Cardiac muscle cell (in vitro differentiated cells and primary cell): ENCODE results near the gene SAMMSON. TPM values are rescaled to one million over a fixed set of nuclear protein-coding genes. Genes with fewer than 3 reads are reported as not detected.

Experiments
- DNase-seq, 2 donors: peaks; one replicate each; pipeline versions ENCODE4 v3.0.0 to v3.0.0-alpha.2; 2010 to 2017; ENCODE audit warnings: low read depth in 1 of 2, low spot score in 1 of 2
- H3K27ac ChIP-seq: fragments of 200-600 bp; sonication (generic); 2 replicates; pipeline ENCODE4 v1.5.1; 2016
- H3K27me3 ChIP-seq: fragments of 200-600 bp; sonication (generic); 2 replicates; pipeline ENCODE4 v1.6.0; 2016; ENCODE audit warnings: control low read depth
- H3K36me3 ChIP-seq: fragments of 200-600 bp; sonication (generic); 2 replicates; pipeline ENCODE4 v1.5.1; 2016; ENCODE audit warnings: control low read depth
- H3K4me1 ChIP-seq: fragments of 200-600 bp; sonication (generic); 2 replicates; pipeline ENCODE4 v1.8.1; 2017; ENCODE audit warnings: low read depth, mild to moderate bottlenecking, mixed run types
- H3K4me3 ChIP-seq: fragments of 200-600 bp; sonication (generic); 2 replicates; pipeline ENCODE4 v1.5.1; 2016; ENCODE audit warnings: mild to moderate bottlenecking
- H3K9me3 ChIP-seq: fragments of 200-600 bp; sonication (generic); 2 replicates; pipeline ENCODE4 v1.5.1; 2017; ENCODE audit warnings: low read depth, mild to moderate bottlenecking, control low read depth
- CTCF ChIP-seq: IDR thresholded peaks from 2 replicates; pipeline ENCODE4 v1.5.1; 2012; ENCODE audit warnings: low read depth, mild to moderate bottlenecking, low read length
- polyA plus RNA-seq: library from polyadenylated mRNA; unstranded; fragments of >200 nt; fragmentation: Nextera tagmentation; extraction: Ambion mirVana; gene quantifications from 2 replicates; pipeline ENCODE4 v1.2.1, GENCODE V29; 2016
- total RNA-seq: library from RNA; depleted of rRNA; stranded (reverse); fragments of >200 nt; gene quantifications from 2 replicates; pipeline ENCODE4 v1.2.3, GENCODE V29; 2016

The SAMMSON gene
- total and polyA plus RNA-seq, 2 experiments from 2014 or later: 0.06 TPM; not detected in 1

DNA sequence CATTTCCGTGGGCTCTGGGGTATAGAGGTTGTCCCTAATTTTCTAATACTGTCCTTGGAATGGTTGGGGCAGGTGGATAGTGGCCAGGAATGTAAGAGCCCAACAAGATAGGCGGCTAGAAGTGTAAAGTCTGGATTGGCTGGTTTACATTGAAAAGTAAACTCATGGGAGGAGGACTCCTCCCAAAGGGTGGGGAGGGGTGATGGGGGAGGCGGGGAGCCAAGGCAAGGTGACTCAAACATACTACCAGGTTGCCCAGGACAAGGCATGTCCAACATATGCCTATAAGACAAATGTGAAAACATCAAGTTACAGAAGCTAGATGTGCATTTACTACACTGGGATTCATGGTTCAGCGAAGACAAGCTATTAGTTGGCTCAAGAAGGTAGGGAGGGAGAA lies 14.3 kb upstream of the SAMMSON start:
- Histone ChIP-seq H3K4me3 (no peak overlapping the region), H3K4me1 (no peaks in the 10 kb centered on the region), H3K27me3 (no peaks in the 10 kb centered on the region), H3K9me3 (no peaks in the 10 kb centered on the region), H3K36me3 (no peaks in the 10 kb centered on the region), H3K27ac (no peak overlapping the region)
- no peak for DNase-seq
- TF ChIP-seq CTCF: no peak

- no peaks in the 10 kb centered on the region for H3K9me3 ChIP-seq
- no peaks in the 10 kb centered on the region for H3K36me3 ChIP-seq
- H3K4me1 ChIP-seq: no peaks in the 10 kb centered on the region
- no peaks in the 10 kb centered on the region for H3K27me3 ChIP-seq
- DNase-seq: no peak
- no peak overlapping the region for H3K4me3 ChIP-seq
- no peak overlapping the region for H3K27ac ChIP-seq
- no peak for TF ChIP-seq CTCF
Measured at GRCh38 chr3:69986419-69986818, 13.1 kb upstream of the SAMMSON start.

GRCh38 chr3:69987833-69988232 lies 11.7 kb upstream of the SAMMSON start:
- no peak for TF ChIP-seq CTCF
- Histone ChIP-seq H3K36me3 (no peaks in the 10 kb centered on the region), H3K27ac (no peak overlapping the region), H3K9me3 (no peaks in the 10 kb centered on the region), H3K27me3 (no peaks in the 10 kb centered on the region), H3K4me1 (peaks cover 2% of the 10 kb centered on the region), H3K4me3 (no peak overlapping the region)
- DNase-seq: no peak

DNA sequence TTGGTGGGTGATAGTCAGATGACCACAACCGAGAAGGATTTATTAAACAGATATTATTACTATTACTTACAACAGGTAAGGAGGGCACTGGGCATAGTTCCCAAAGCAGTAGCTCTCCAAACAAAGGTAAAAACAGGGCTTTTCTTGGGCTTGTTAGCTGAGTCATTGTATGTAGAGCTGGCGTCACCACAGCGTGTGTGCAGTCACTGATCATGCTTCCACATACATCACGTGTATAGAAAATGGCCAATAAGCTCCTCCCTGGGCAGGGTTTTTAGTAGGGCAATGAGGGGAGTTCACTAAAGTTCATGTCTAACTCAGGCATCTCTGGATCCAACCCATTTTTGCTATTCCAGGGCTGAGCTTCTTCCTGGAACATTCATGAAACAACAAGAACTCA lies 5.8 kb upstream of the SAMMSON start:
- DNase-seq: no peak
- Histone ChIP-seq H3K4me3 (no peak overlapping the region), H3K4me1 (peaks cover 5% of the 10 kb centered on the region), H3K27ac (no peak overlapping the region), H3K36me3 (no peaks in the 10 kb centered on the region), H3K27me3 (no peaks in the 10 kb centered on the region), H3K9me3 (no peaks in the 10 kb centered on the region)
- TF ChIP-seq CTCF: no peak

- Histone ChIP-seq H3K27ac (no peak overlapping the region), H3K9me3 (no peaks in the 10 kb centered on the region), H3K4me1 (peaks cover 5% of the 10 kb centered on the region), H3K36me3 (no peaks in the 10 kb centered on the region), H3K4me3 (no peak overlapping the region), H3K27me3 (no peaks in the 10 kb centered on the region)
- no peak for DNase-seq
- TF ChIP-seq CTCF: no peak
Measured at GRCh38 chr3:69994919-69995318, 4.6 kb upstream of the SAMMSON start.
